Gastrocnemius medialis (tissue), 4 donors: ENCODE measurements around the gene DSP. TPM values are rescaled to one million over a fixed set of nuclear protein-coding genes. Genes with fewer than 3 reads are reported as not detected.

Experiments
- ATAC-seq, 2 donors: fragments of 150-250 bp; one replicate each; pipeline ENCODE4 v1.9.1; 2016
- DNase-seq, 2 donors: peaks; one replicate each; pipeline ENCODE4 v3.0.0-alpha.2; 2019
- H3K27ac ChIP-seq, 4 donors: fragments of 200-600 bp; sonication (generic); 1 replicate in 1 of 4; 2 replicates in 3 of 4; pipeline ENCODE4 v1.5.1; 2016 to 2018; ENCODE audit warnings: mild to moderate bottlenecking in 2 of 4, moderate library complexity in 1 of 4
- H3K27me3 ChIP-seq, 3 donors: fragments of 200-600 bp; sonication (generic) in 2 of 3; 1 replicate in 1 of 3; 2 replicates in 2 of 3; pipeline versions ENCODE4 v1.5.1 to v1.6.0; 2016 to 2019; ENCODE audit warnings: mild to moderate bottlenecking in 1 of 3, moderate library complexity in 1 of 3
- H3K36me3 ChIP-seq, 2 donors: fragments of 200-600 bp; sonication (generic) in 1 of 2; one replicate each; pipeline ENCODE4 v1.5.1; 2017 to 2018
- H3K4me1 ChIP-seq, 2 donors: fragments of 200-600 bp; sonication (generic) in 1 of 2; one replicate each; pipeline ENCODE4 v1.5.1; 2016 to 2017; ENCODE audit warnings: mild to moderate bottlenecking in 2 of 2
- H3K4me3 ChIP-seq, 4 donors: fragments of 200-600 bp; sonication (generic) in 3 of 4; 1 replicate in 1 of 4; 2 replicates in 3 of 4; pipeline ENCODE4 v1.5.1; 2016 to 2019; ENCODE audit warnings: mild to moderate bottlenecking in 2 of 4
- H3K9me3 ChIP-seq, 3 donors: fragments of 200-600 bp; sonication (generic) in 2 of 3; 1 replicate in 1 of 3; 2 replicates in 2 of 3; pipeline ENCODE4 v1.5.1; 2016 to 2019
- POLR2A ChIP-seq, 2 donors: fragments of 450-650 bp; IDR thresholded peaks; one replicate each; pipeline ENCODE4 v1.6.1; 2017; ENCODE audit warnings: antibody characterized with exemption in 2 of 2, mild to moderate bottlenecking in 2 of 2, moderate library complexity in 2 of 2
- in situ Hi-C, 4 donors: fragments of 200-750 bp; cut with MboI; loops; one replicate each; pipeline versions ENCODE4 v1.15.0 to v1.8.0; 2017; ENCODE audit warnings: low sequenced_read_pairs in 4 of 4
- intact Hi-C: fragments of 100-400 bp; cut with DNase I; formaldehyde crosslinking; loops from one replicate; pipeline ENCODE4 v1.15.1; 2023; ENCODE audit warnings: low total_unique reads
- total RNA-seq, 4 donors: library from RNA; depleted of rRNA; stranded (reverse); fragments of >200 nt; gene quantifications; one replicate each; pipeline versions ENCODE4 v1.1.0 to v1.2.3, GENCODE V29; 2016
- TF ChIP-seq, protein P1 (sequence below), 5 experiments: fragments of 450-650 bp in 3 of 5; fragments of 200-600 bp in 2 of 5; sonication (generic) in 2 of 5; IDR thresholded peaks in 4 of 5; conservative IDR thresholded peaks in 1 of 5; 1 replicate in 4 of 5; 2 replicates in 1 of 5; pipeline ENCODE4 v1.5.1; 2016 to 2019; ENCODE audit warnings: antibody characterized with exemption in 5 of 5, mild to moderate bottlenecking in 3 of 5, moderate library complexity in 3 of 5

The DSP gene
- total RNA-seq: 1 to 10 TPM in 1 of 4 donors, under 1 TPM in 3; 0.31 to 1.1 (median 0.65) TPM

DNA sequence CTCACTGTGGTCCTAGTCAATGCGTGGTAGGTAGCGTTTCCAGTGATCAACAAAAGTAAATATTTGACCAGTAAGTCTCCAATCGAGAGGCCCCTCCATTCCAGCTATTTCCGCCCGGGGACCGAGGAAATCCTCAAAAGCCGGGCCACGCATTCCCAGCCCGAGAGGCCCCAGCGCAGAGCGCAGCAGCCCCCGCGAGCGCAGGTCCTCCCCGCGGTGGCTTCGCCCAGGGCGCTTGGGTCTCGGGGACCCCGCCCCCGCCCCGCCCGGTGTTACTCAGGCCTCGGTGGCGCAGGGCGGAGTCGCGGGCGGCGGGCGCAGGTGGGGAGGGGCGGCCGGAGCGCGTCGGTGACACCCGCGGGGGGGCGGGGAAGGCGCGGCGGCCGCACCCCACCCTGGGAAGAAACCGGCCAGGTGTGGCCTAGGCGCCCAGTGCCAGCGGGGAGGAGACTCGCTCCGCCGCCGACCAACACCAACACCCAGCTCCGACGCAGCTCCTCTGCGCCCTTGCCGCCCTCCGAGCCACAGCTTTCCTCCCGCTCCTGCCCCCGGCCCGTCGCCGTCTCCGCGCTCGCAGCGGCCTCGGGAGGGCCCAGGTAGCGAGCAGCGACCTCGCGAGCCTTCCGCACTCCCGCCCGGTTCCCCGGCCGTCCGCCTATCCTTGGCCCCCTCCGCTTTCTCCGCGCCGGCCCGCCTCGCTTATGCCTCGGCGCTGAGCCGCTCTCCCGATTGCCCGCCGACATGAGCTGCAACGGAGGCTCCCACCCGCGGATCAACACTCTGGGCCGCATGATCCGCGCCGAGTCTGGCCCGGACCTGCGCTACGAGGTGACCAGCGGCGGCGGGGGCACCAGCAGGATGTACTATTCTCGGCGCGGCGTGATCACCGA is at the start of gene DSP:
Gene DSP, plus strand, starts transcription at position 497 of the 890 bp plus-strand sequence. Its CDS starts 245 bp downstream, at position 742.
- intact Hi-C loops: no loop called here

DNA sequence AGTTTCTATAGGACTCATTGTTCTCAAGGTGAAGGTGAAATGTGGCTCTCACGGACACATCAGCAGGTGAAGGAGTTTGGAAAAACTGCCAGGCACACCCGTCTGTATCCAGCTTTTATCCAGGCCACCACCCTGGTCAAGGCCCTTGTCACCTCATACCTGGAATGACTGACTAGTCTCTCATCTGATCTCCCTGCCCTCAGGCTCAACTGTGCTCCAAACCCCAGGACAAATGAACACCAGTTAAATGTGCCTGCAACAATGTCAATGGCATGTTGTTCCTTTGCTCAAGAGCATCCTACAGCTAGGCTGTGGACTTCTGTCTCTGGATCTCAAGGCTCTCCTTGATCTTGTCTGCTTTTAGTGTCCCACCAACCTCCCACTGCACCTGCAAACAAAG is 47.6 kb upstream of the DSP start:
- ATAC-seq (no peak), DNase-seq (no peak)
- H3K4me1 ChIP-seq: no peaks in the 10 kb centered on the region
- no peaks in the 10 kb centered on the region for H3K36me3 ChIP-seq
- H3K4me3 ChIP-seq: no peak overlapping the region
- H3K27ac ChIP-seq: no peak overlapping the region
- H3K9me3 ChIP-seq: no peaks in the 10 kb centered on the region
- in situ Hi-C loops: no loop called here
- intact Hi-C loops: no loop called here
- TF ChIP-seq, protein P1, sequence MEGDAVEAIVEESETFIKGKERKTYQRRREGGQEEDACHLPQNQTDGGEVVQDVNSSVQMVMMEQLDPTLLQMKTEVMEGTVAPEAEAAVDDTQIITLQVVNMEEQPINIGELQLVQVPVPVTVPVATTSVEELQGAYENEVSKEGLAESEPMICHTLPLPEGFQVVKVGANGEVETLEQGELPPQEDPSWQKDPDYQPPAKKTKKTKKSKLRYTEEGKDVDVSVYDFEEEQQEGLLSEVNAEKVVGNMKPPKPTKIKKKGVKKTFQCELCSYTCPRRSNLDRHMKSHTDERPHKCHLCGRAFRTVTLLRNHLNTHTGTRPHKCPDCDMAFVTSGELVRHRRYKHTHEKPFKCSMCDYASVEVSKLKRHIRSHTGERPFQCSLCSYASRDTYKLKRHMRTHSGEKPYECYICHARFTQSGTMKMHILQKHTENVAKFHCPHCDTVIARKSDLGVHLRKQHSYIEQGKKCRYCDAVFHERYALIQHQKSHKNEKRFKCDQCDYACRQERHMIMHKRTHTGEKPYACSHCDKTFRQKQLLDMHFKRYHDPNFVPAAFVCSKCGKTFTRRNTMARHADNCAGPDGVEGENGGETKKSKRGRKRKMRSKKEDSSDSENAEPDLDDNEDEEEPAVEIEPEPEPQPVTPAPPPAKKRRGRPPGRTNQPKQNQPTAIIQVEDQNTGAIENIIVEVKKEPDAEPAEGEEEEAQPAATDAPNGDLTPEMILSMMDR (IDR thresholded peaks at IDR 0.05 in 4 of 5, conservative IDR thresholded peaks at IDR 0.05 in 1 of 5): no peak
- TF ChIP-seq POLR2A (IDR thresholded peaks at IDR 0.05): no peak
- no peaks in the 10 kb centered on the region for H3K27me3 ChIP-seq

More for the DNA sequence above, at the start of gene DSP:
- H3K9me3 ChIP-seq: no peaks in the 10 kb centered on the region
- peaks cover 5 to 7% of the 10 kb centered on the region in 2 donors for H3K4me1 ChIP-seq
- DNase-seq: no peak
- ATAC-seq: no peak
- no peaks in the 10 kb centered on the region for H3K36me3 ChIP-seq
- in situ Hi-C loops: no loop called here
- TF ChIP-seq POLR2A (IDR thresholded peaks at IDR 0.05): no peak
- TF ChIP-seq, protein P1 (IDR thresholded peaks at IDR 0.05 in 4 of 5, conservative IDR thresholded peaks at IDR 0.05 in 1 of 5): no peak
- H3K27me3 ChIP-seq: peaks cover 39 to 76% (median 59%) of the 10 kb centered on the region in 3 donors
- no peak within 1 kb of the TSS for H3K27ac ChIP-seq
- H3K4me3 ChIP-seq: peak within 1 kb of the TSS; percentile 52 to 59 (median 58)

- in situ Hi-C loops (no loop called here), intact Hi-C loops (no loop called here)
- ATAC-seq: no peak
- no peak overlapping the region for H3K4me3 ChIP-seq
- H3K4me1 ChIP-seq: no peaks in the 10 kb centered on the region
- H3K27ac ChIP-seq: no peak overlapping the region
- H3K36me3 ChIP-seq: no peaks in the 10 kb centered on the region
- H3K9me3 ChIP-seq: no peaks in the 10 kb centered on the region
- no peak for DNase-seq
- TF ChIP-seq POLR2A (IDR thresholded peaks at IDR 0.05): no peak
- TF ChIP-seq, protein P1 (IDR thresholded peaks at IDR 0.05 in 4 of 5, conservative IDR thresholded peaks at IDR 0.05 in 1 of 5): no peak
- H3K27me3 ChIP-seq: no peaks in the 10 kb centered on the region
Observed at GRCh38 chr6:7494638-7495037, 46.8 kb upstream of the DSP start.

- DNase-seq (no peak), ATAC-seq (no peak)
- in situ Hi-C loops (no loop called here), intact Hi-C loops (no loop called here)
- no peak overlapping the region for H3K4me3 ChIP-seq
- no peaks in the 10 kb centered on the region for H3K4me1 ChIP-seq
- H3K9me3 ChIP-seq: no peaks in the 10 kb centered on the region
- no peak overlapping the region for H3K27ac ChIP-seq
- no peaks in the 10 kb centered on the region for H3K27me3 ChIP-seq
- H3K36me3 ChIP-seq: no peaks in the 10 kb centered on the region
- TF ChIP-seq, protein P1 (IDR thresholded peaks at IDR 0.05 in 4 of 5, conservative IDR thresholded peaks at IDR 0.05 in 1 of 5): no peak
- TF ChIP-seq POLR2A (IDR thresholded peaks at IDR 0.05): no peak
Observed at GRCh38 chr6:7496266-7496875, 45.1 kb upstream of the DSP start.
